Myocyte (in vitro differentiated cells): ENCODE results near the gene COPE. TPM values are rescaled to one million over a fixed set of nuclear protein-coding genes. Genes with fewer than 3 reads are reported as not detected.
"Not testable (repeated sequence)": the region's sequence is repeated elsewhere in the genome, so short reads cannot be mapped to it uniquely, and the experiment has no call there.

Source experiments
- DNase-seq: peaks from one replicate; pipeline ENCODE4 v3.0.0-alpha.2; 2012; ENCODE audit warnings: low read depth
- total RNA-seq: library from RNA; depleted of rRNA; stranded (reverse); fragments of >200 nt; gene quantifications from 2 replicates; pipeline ENCODE4 v1.2.3, GENCODE V29; 2014

COPE gene
- total RNA-seq, 1 donor from 2014 or later: 338 TPM

DNA sequence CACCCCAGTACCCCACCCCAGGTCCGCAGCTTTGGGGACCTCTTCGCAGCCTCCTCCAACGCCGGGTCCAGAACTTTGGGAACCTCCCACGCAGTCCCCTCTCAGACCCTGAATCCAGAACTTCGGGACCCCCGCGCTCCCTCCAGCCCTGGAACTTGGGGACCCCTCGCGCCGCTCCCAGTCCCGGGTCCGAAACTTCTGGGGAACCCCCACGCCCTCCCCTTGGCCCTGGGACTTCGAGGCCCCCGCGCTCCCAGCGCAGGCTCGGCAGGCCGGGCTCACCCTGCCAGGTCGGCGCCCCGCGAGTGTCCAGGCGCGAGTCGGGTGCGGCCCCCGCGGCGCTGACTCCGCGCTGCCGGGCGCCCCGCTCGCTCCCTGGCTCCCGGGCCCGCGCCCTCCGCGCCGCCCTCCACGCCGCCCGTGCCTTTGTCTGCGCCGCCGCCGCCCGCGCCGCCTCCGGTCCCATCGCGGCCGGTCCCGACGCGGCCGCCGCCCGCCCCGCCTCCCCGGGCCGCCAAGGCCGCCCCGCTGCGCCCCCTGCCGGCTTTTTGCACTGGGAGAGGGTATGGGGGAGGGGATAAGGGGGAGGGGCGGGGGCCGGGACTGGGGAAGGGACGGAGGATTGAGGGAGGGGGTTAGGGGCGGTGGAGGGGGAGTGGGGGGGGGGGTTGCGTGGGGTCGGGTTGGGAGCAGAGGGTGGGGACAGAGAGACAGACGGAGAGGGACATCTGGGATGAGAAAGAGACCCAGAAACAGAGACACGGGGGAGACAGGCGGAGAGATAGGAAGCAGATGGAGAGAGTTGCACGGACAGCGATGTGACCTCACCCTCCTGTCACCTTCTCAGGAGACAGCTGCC is 21.8 kb upstream of the COPE start, which contains the start of gene HOMER3:
HOMER3 (minus strand) TSS at position 449 of the 859 bp plus-strand sequence. CDS start 2,235 bp downstream, outside the sequence.
- peak; percentile 80 for DNase-seq

- DNase-seq: peak; percentile 93
Observed at GRCh38 chr19:18939922-18940768, 21.0 kb upstream of the COPE start.

DNA sequence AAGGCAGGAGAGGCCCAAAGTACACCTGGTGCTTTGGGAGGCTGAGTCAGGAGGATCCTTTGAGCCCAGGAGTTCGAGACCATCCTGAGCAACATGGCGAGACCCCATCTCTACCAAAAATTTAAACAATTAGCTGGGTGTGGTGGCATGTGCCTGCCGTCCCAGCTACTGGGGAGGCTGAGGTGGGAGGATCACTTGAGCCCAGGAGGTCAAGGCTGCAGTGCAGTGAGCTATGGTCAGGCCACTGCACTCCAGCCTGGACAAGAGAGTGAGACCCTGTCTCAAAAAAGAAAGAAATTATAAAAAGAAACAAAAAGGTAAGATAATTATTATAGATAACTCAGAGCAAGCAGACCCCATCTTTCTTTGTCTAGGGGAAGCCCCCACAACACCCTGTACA is 20.0 kb upstream of the COPE start:
- DNase-seq: no peak

DNA sequence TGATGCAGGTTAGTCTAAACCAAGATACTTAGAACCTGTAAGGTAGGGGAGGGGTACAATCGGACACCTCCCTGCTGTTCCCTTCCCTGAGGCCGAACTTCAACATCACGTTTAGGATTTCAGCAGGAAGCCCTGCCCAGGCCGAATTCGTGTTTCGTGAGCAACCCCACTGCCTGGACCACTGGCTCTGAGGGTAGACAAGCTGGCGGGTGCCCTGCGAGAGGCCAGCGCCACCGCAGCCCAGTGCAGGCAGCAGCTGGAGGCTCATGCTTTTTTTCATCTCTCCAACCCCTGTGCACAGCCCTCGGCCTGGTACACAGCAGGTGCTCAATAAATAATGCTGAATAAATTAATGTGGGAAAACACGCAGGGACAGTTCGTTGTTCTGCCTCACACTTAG is 14.1 kb upstream of the COPE start:
- no peak for DNase-seq

DNA sequence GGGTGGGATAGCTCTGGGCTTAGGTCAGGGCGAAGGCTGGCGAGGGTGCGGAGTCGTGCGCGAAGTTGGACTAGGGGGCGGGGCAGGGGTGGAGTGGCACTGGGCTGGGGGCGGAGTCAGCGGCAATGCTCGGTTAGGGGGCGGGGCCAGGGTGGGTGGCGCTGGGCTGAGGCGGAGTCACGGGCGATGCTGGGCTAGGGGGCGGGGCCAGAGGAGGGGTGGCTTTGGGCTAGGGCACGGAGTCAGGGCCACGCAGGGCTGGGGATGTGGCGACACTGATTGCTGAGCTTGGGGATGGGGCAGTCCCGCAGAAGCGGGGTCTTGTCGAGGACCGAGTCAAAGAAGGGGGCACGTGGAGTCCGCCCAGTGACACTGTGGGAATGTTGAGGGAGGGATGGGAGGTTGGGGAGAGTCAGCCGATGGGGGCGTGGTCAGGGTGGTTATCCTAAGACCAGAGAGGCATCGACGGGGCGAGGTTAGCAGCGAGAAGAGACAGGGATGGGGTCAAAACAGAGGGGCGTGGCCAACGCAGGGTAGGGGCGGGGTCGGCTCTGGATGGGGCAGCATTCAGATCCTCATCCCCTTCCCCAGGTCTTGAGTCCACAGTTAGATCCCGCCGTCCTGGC is 13.1 kb upstream of the COPE start:
- no peak for DNase-seq

GRCh38 chr19:18931316-18932162 is 12.4 kb upstream of the COPE start:
- DNase-seq: no peak

DNA sequence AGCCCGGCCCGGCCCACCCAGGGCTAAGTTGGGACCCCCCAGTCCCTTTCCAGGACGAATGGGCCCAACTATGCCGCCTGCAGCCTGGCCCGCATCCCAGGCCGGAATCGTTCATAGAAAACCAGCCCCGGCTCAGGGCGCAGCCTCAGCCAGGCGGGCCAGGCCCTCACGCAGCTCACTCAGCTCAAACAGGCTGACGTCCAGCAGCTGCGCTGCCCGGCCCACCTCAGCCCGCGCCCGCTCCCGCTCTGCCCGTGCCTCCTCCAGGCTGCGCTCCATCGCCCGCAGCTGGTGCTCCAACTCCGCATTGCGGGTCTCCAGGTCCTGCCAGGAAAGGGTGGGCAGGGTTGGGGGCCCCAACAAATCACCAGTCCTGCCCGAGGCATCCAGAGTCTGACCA is 10.1 kb upstream of the COPE start:
- no peak for DNase-seq

DNA sequence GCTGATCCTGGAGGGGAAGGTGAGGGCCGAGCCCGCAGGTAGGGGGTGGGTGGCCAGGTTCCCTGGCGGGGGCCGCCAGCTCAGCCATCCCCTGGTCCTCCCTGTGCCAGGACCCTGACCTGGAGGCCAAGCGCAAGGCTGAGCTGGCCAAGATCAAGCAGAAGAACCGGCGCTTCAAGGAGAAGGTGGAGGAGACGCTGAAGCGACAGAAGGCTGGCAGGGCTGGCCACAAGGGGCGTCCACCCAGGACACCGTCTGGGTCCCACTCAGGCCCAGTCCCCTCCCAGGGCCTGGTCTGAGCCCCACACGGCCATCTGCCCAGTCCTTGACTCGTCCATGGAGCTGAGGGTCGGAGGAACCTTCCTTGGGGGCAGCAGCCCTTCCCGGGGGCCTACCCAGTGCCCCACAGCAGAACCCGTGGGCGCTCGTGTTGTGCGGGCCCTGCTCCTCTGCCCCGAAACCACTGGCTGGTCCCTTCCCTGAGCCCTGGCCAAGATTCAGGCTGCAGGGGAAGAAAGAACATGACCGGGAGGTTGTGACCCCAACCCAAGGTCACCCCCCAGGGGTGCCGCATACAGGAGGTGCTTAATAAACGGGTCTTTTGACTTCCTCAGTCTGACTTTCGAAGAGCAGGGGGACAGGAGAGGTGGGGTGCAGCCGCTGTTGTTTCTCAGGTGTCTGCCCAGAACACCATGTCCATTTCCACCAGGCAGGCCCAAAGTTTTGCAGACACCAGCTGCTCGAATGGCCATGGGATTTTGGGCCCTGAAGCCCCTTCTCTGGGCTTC is 9.0 kb upstream of the COPE start:
- no peak for DNase-seq

DNA sequence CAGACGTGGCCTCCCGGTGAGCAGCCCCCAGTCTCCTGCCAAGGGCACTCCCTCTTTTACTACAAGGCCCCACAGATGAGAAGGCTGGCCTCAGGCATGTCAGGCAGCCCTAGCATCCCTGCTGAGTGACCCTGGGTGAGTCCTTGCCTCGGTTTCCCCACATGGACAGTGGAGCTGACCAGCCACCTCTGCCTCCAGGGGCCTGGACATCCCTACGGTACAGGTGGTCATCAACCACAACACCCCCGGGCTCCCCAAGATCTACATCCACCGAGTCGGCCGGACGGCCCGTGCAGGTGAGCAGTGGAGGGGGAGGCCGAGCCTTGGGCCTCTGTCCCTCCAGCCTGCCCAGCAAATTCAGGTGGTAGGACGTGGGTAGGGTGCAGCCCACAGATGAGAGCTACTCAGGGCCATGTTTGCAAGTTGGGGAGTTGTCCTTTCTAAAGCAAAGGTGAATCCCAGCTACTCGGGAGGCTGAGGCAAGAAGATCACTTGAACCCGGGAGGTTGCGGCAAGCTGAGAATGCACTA is 5.6 kb upstream of the COPE start:
- no peak for DNase-seq

DNA sequence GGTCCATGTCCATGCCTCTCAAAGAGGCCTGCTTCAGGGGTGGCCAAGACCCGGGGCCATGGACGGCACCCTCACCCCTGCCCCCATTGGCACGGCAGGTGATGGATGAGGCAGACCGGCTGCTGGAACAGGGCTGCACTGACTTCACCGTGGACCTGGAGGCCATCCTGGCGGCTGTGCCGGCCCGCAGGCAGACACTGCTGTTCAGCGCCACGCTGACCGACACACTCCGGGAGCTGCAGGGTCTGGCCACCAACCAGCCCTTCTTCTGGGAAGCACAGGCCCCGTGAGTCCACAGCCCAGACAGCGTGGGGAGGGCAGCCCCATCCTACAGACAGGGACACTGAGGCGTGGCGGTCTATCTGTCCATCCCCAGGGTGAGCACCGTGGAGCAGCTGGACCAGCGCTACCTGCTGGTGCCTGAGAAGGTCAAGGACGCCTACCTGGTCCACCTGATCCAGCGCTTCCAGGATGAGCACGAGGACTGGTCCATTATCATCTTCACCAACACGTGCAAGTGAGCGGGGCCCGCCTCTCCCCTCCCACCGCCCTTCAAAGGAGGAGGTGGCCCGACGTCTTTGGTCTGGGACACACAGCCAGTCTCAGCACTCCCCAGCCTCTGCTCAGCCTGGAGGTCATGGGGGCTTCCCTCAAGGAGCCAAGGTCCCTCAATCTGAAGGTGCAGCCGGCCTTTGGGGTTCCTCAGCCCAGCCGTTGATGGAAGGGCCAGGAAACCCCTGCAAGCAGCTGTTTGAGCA is 3.2 kb upstream of the COPE start:
- no peak for DNase-seq

GRCh38 chr19:18921593-18921992 is 2.4 kb upstream of the COPE start:
- DNase-seq: no peak

- no peak for DNase-seq
Observed at GRCh38 chr19:18920400-18920799, 1.2 kb upstream of the COPE start.

- no peak for DNase-seq
Observed at GRCh38 chr19:18919900-18920214, 670 bp upstream of the COPE start.

DNA sequence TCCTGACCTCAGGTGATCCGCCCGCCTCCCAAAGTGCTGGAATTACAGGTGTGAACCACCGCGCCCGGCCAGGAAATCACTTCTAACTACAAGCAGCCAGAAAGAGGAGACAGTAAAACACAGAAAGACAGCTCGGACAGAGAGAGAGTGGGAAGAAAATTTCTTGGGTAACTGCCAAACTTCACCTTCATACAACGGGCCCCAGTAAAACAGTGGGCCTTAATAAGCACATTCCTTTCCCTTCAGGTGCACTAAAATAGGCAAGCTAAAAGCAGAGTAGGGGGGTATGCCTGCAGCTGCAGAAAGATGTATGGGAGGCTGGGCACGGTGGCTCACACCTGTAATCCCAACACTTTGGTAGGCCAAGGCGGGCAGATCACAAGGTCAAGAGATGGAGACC is 1.6 kb downstream of the COPE start:
- not testable (repeated sequence) for DNase-seq

DNA sequence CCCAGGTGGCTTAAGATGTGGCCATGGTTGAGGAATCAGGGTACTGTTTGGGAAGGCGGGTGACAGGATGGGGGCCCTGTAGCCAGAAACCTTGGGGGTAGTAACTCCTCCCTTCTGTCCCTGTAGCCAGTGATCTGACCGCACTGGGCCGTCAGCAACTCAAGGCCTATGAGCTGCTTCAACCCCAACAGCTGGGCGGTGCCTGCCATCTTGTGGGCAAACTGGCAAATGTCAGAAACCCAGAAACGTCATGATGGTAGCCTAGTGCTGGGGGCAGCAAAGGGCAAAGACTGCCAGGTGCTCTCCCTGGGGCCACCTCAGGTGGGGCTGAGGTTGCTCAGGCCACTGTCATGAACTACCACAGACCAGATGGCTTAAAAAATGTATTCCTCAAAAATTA is 3.5 kb downstream of the COPE start:
- peak; percentile 70 for DNase-seq

DNA sequence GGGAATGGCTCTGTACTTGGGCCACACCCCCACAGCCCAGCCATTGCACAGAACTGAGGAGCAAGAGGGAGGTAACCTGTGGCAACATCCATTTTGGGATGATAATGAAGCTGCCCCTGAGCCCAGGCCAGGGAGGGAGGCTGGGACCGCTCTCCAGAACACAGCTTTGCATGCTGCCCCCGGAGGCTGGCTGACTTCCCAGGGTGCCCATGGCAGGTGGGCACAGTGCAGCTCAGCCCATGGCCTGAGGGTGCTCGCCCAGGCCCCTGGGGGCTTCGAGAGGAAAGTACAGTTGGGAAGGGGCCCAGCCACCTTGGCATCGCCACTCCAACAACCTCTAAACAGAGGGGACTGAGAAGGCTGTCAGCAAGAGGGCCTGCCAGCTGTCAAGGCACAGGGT is 5.7 kb downstream of the COPE start:
- no peak for DNase-seq

DNA sequence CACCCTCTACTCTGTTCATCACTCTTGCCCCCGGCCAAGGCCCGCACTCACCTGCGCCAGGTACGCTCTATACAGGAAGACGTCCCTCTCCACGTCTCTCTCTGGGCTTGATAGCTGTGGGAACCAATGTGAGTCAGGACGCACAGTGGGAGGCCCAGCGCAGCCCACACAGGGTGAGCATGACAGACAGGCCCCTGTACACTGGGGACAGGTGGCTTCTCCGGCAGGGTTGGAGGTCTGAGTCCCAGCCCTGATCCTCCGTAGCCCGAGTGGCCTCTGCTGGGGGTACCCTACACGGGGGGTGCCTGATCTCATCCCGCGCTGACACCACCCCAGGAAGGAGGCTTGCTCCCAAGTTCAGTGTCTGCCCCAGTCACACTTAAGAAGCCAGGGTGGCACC is 6.3 kb downstream of the COPE start:
- DNase-seq: no peak

DNA sequence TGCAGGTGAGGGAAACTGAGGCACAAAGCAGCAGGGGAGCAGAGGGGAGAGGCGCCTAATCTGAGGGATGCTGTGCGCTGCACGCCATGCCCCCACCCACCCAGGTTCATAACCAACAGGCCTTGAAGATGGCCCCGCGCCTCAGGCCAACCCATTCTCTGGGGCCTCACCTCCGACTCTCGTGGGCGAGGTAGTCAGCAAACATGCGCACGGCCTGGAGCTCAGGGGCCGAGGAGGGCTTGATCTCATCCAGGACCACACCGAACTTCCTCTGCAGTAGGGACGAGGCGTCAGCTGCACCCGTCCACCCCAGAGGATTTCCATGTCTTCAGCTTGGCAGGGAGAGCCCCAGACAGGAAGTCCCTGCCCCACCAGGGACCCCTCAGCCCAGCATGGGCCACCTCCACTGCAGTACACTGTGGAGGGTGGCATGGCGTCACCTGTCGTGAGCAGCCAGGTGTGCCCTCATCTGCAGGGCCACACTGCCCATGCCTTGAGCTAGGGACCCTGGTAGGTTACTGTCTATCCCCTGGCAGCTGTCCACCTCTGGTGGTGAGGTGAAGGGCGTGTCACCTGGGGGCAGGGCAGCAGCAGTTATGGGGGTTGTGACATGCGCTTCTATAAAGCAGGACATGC is 8.3 kb downstream of the COPE start:
- DNase-seq: no peak

DNA sequence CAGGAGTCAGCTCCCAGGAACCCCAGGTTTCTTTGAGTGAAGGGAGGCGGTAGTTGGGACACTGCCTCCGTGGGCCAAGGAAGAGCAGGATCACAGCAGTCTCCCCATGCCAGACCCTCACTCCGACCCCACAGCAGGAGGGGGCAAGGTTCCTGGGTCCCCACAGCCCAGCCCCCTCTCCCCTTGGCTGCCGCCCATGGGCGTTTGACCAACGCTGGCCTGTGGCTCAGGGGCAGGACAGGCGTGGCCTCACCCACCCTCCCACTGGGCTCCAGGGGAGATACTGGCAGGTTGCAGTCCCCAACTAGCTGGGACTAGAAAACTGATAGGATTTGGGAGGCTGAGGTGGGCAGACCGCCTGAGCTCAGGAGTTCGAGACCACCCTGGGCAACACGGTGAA is 9.2 kb downstream of the COPE start:
- DNase-seq: no peak
